ENCODE results near the gene TUBB4A. TPM values are rescaled to one million over a fixed set of nuclear protein-coding genes. Genes with fewer than 3 reads are reported as not detected.

The TUBB4A gene
- total and polyA plus RNA-seq, 2 experiments from 2014 or later: 4.4 to 7.3 TPM

GRCh38 chr19:6464070-6464873, 37.8 kb downstream of the TUBB4A start, which contains the start of gene CRB3:
TSS of gene CRB3 (plus strand) at chr19:6464271. CDS start at chr19:6464702, 431 bp downstream.
- DNase-seq (ENCODE audit: low spot score): peak; percentile 96

GRCh38 chr19:6460099-6460884, 41.8 kb downstream of the TUBB4A start:
- TF ChIP-seq EZH2 (IDR thresholded peaks at IDR 0.05; ENCODE audit: borderline replicate concordance) (no peak), CTCF (IDR thresholded peaks at IDR 0.05; ENCODE audit: poor library complexity) (peak; percentile 43), EZH2phosphoT487 (IDR thresholded peaks at IDR 0.05; ENCODE audit: low read depth, severe bottlenecking, unreplicated experiment) (no peak)
- no peaks in the 10 kb centered on the region for H3K9me2 ChIP-seq (replicated peaks; ENCODE audit: insufficient read depth)
- no peaks in the 10 kb centered on the region for H3K27me3 ChIP-seq
- H3K4me1 ChIP-seq (ENCODE audit: insufficient read depth): peaks cover 6% of the 10 kb centered on the region
- no peaks in the 10 kb centered on the region for H4K20me1 ChIP-seq (ENCODE audit: insufficient read depth, poor library complexity, severe bottlenecking)
- H3K4me2 ChIP-seq: peak overlapping the region; percentile 91
- no peaks in the 10 kb centered on the region for H3K36me3 ChIP-seq (replicated peaks; ENCODE audit: insufficient read depth, low read depth)
- 1% methylated on average over 41 of the region's 57 CpGs for WGBS (ENCODE audit: low lambda C conversion rate, missing lambda C conversion rate)
- H3K9me3 ChIP-seq (ENCODE audit: low read depth): no peaks in the 10 kb centered on the region
- H3K4me3 ChIP-seq: peak overlapping the region; percentile 97
- peak overlapping the region; percentile 89 for H3K27ac ChIP-seq
- peaks cover 15% of the 10 kb centered on the region for H3K79me2 ChIP-seq
- H2AFZ ChIP-seq: peak overlapping the region; percentile 65
- DNase-seq (ENCODE audit: low spot score): peak; percentile 99

More at GRCh38 chr19:6464070-6464873, 37.8 kb downstream of the TUBB4A start, which contains the start of gene CRB3:
- Histone ChIP-seq H3K36me3 (replicated peaks; ENCODE audit: insufficient read depth, low read depth) (no peaks in the 10 kb centered on the region), H3K27ac (peak within 1 kb of the TSS; percentile 96), H3K9me2 (replicated peaks; ENCODE audit: insufficient read depth) (no peaks in the 10 kb centered on the region), H3K27me3 (no peaks in the 10 kb centered on the region), H3K4me1 (ENCODE audit: insufficient read depth) (no peaks in the 10 kb centered on the region), H2AFZ (peak within 1 kb of the TSS; percentile 56), H3K4me3 (peak within 1 kb of the TSS; percentile 75), H3K4me2 (peak within 1 kb of the TSS; percentile 81), H3K79me2 (peaks cover 15% of the 10 kb centered on the region), H3K9me3 (ENCODE audit: low read depth) (no peaks in the 10 kb centered on the region), H4K20me1 (ENCODE audit: insufficient read depth, poor library complexity, severe bottlenecking) (peaks cover 4% of the 10 kb centered on the region)
- TF ChIP-seq EZH2 (IDR thresholded peaks at IDR 0.05; ENCODE audit: borderline replicate concordance) (no peak), EZH2phosphoT487 (IDR thresholded peaks at IDR 0.05; ENCODE audit: low read depth, severe bottlenecking, unreplicated experiment) (no peak), CTCF (IDR thresholded peaks at IDR 0.05; ENCODE audit: poor library complexity) (no peak)
- WGBS (ENCODE audit: low lambda C conversion rate, missing lambda C conversion rate): 2% methylated on average over 43 of the region's 65 CpGs

GRCh38 chr19:6459262-6460098, 42.6 kb downstream of the TUBB4A start, which contains the start of gene SLC25A23:
TSS of gene SLC25A23 (minus strand) at chr19:6459792. CDS start at chr19:6459628, 164 bp downstream.
- no peaks in the 10 kb centered on the region for H4K20me1 ChIP-seq (ENCODE audit: insufficient read depth, poor library complexity, severe bottlenecking)
- H2AFZ ChIP-seq: peak within 1 kb of the TSS; percentile 65
- peaks cover 7% of the 10 kb centered on the region for H3K79me2 ChIP-seq
- no peaks in the 10 kb centered on the region for H3K27me3 ChIP-seq
- 7% methylated on average over 14 of the region's 70 CpGs for WGBS (ENCODE audit: low lambda C conversion rate, missing lambda C conversion rate)
- H3K9me2 ChIP-seq (replicated peaks; ENCODE audit: insufficient read depth): no peaks in the 10 kb centered on the region
- no peaks in the 10 kb centered on the region for H3K36me3 ChIP-seq (replicated peaks; ENCODE audit: insufficient read depth, low read depth)
- H3K9me3 ChIP-seq (ENCODE audit: low read depth): no peaks in the 10 kb centered on the region
- H3K4me1 ChIP-seq (ENCODE audit: insufficient read depth): peaks cover 6% of the 10 kb centered on the region
- DNase-seq (ENCODE audit: low spot score): peak; percentile 87
- TF ChIP-seq EZH2phosphoT487 (IDR thresholded peaks at IDR 0.05; ENCODE audit: low read depth, severe bottlenecking, unreplicated experiment): no peak
- TF ChIP-seq EZH2 (IDR thresholded peaks at IDR 0.05; ENCODE audit: borderline replicate concordance): no peak
- TF ChIP-seq CTCF (IDR thresholded peaks at IDR 0.05; ENCODE audit: poor library complexity): no peak
- peak within 1 kb of the TSS; percentile 89 for H3K27ac ChIP-seq
- H3K4me3 ChIP-seq: peak within 1 kb of the TSS; percentile 97
- peak within 1 kb of the TSS; percentile 91 for H3K4me2 ChIP-seq
